Caco-2 (cell line): ENCODE results near the gene HS3ST4. TPM values are rescaled to one million over a fixed set of nuclear protein-coding genes. Genes with fewer than 3 reads are reported as not detected.

Experiments used
- BruUV-seq: library from RNA; stranded (reverse); fragments of 400-500 nt; replicated peaks from 2 replicates; lab custom pipeline; 2021; lab: Mats Ljungman, UMichigan
- CTCF ChIA-PET: fragments of 300-600 bp; sonication (Branson Sonifier 250); formaldehyde crosslinking; loops from one replicate; lab custom pipeline; 2022; ENCODE audit warnings: antibody characterized with exemption; lab: Charles Lee
- POLR2A ChIA-PET: fragments of 300-600 bp; sonication (Branson Sonifier 250); formaldehyde crosslinking; loops from one replicate; lab custom pipeline; 2022; ENCODE audit warnings: antibody characterized with exemption; lab: Charles Lee
- DNase-seq, 2 experiments: peaks; one replicate each; pipeline versions ENCODE4 v3.0.0 to v3.0.0-alpha.2; 2020 to 2022
- H3K27me3 ChIP-seq: replicated peaks from 2 replicates; pipeline ENCODE4 v1.6.0; 2011; ENCODE audit warnings: low read length; ENCODE audit not compliant: control insufficient read depth, insufficient read depth
- H3K36me3 ChIP-seq: 2 replicates; pipeline ENCODE4 v1.5.1; 2011; ENCODE audit warnings: low read length; ENCODE audit not compliant: control insufficient read depth, insufficient read depth
- H3K4me1 ChIP-seq: fragments of 250-450 bp; sonication (Bioruptor Pico); 2 replicates; pipeline ENCODE4 v1.5.1; 2020; ENCODE audit warnings: mild to moderate bottlenecking
- H3K4me3 ChIP-seq: 2 replicates; pipeline ENCODE4 v1.5.1; 2011; ENCODE audit warnings: low read depth, mild to moderate bottlenecking, control low read depth, low read length
- H3K9me3 ChIP-seq: fragments of 250-450 bp; sonication (Bioruptor Pico); 2 replicates; pipeline ENCODE4 v1.5.1; 2020; ENCODE audit warnings: mild to moderate bottlenecking, moderate library complexity
- H3K27ac Mint-ChIP-seq: one replicate; pipeline ENCODE4 v1.8.0; 2022; ENCODE audit warnings: mixed read lengths; ENCODE audit not compliant: unreplicated experiment
- H3K27me3 Mint-ChIP-seq: one replicate; pipeline ENCODE4 v1.8.0; 2022; ENCODE audit warnings: mixed read lengths; ENCODE audit not compliant: insufficient read depth, unreplicated experiment
- H3K36me3 Mint-ChIP-seq: one replicate; pipeline ENCODE4 v1.8.0; 2022; ENCODE audit warnings: mild to moderate bottlenecking, mixed read lengths; ENCODE audit not compliant: insufficient read depth, unreplicated experiment
- H3K4me1 Mint-ChIP-seq: one replicate; pipeline ENCODE4 v1.8.0; 2022; ENCODE audit warnings: low read depth, mixed read lengths; ENCODE audit not compliant: unreplicated experiment
- H3K4me3 Mint-ChIP-seq: one replicate; pipeline ENCODE4 v1.8.0; 2022; ENCODE audit warnings: mild to moderate bottlenecking, moderate library complexity, mixed read lengths; ENCODE audit not compliant: unreplicated experiment
- H3K9me3 Mint-ChIP-seq: one replicate; pipeline ENCODE4 v1.8.0; 2022; ENCODE audit warnings: mixed read lengths; ENCODE audit not compliant: unreplicated experiment
- CTCF ChIP-seq, 2 experiments: fragments of 200-600 bp in 1 of 2; IDR thresholded peaks; 1 replicate in 1 of 2; 2 replicates in 1 of 2; pipeline versions ENCODE4 v1.5.1 to v1.8.0; 2011 to 2022; ENCODE audit warnings: antibody characterized with exemption in 1 of 2, control low read depth in 1 of 2, inconsistent platforms in 1 of 2, low read depth in 1 of 2, low read length in 1 of 2, mild to moderate bottlenecking in 1 of 2, moderate library complexity in 1 of 2; ENCODE audit not compliant: insufficient read depth in 1 of 2, severe bottlenecking in 1 of 2, unreplicated experiment in 1 of 2
- intact Hi-C: fragments of 100-400 bp; cut with micrococcal nuclease; formaldehyde crosslinking; loops from one replicate; pipeline ENCODE4 v1.10.0; 2022; ENCODE audit not compliant: unreplicated experiment
- total RNA-seq: library from RNA; stranded (reverse); gene quantifications from 2 replicates; pipeline ENCODE4 v1.2.3, GENCODE V29; 2022

HS3ST4 gene
- total RNA-seq, 1 experiment from 2014 or later, result 0.11 TPM

GRCh38 chr16:26149364-26150190, 457.8 kb downstream of the HS3ST4 start:
- no peak for TF ChIP-seq CTCF (IDR thresholded peaks at IDR 0.05; ENCODE audit: insufficient read depth in 1 of 2, low read depth in 1 of 2, low read length in 1 of 2, severe bottlenecking in 1 of 2, unreplicated experiment in 1 of 2)
- Mint-ChIP-seq H3K36me3 (no peaks in the 10 kb centered on the region), H3K4me1 (no peaks in the 10 kb centered on the region), H3K4me3 (no peak overlapping the region), H3K27ac (no peak overlapping the region), H3K27me3 (peaks cover 3% of the 10 kb centered on the region), H3K9me3 (no peaks in the 10 kb centered on the region)
- H3K4me3 ChIP-seq, result no peak overlapping the region
- CTCF ChIA-PET, result no interaction called here
- no peaks in the 10 kb centered on the region for H3K27me3 ChIP-seq
- no TSS peak for BruUV-seq
- no peak for DNase-seq
- no peaks in the 10 kb centered on the region for H3K36me3 ChIP-seq
- H3K9me3 ChIP-seq, result no peaks in the 10 kb centered on the region
- no peaks in the 10 kb centered on the region for H3K4me1 ChIP-seq
- POLR2A ChIA-PET, result no interaction called here
- intact Hi-C loops, result no loop called here

DNA sequence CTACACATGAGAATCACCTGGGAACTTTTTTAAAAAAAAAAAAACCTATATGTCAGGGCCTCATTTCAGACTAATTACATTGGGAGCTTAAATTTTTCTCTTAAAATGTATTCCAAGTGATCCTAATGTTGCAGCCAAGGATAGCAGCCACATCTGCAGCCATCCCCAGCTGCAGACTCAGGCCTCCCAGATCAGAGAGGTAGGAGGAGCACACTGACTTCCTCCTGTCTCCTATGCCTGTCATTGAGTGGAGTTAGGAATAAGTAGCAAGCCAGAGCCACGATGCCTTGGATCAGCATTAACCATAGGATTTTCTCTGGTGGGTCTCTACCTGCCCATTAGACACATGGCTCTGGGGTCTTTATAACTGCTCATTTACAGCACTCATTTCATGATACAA, 463.5 kb downstream of the HS3ST4 start:
- ChIA-PET POLR2A (no interaction called here), CTCF (no interaction called here)
- Histone ChIP-seq H3K36me3 (no peaks in the 10 kb centered on the region), H3K4me1 (no peaks in the 10 kb centered on the region), H3K27me3 (no peaks in the 10 kb centered on the region), H3K9me3 (no peaks in the 10 kb centered on the region), H3K4me3 (no peak overlapping the region)
- DNase-seq, result no peak
- H3K9me3 Mint-ChIP-seq, result no peaks in the 10 kb centered on the region
- H3K36me3 Mint-ChIP-seq, result no peaks in the 10 kb centered on the region
- intact Hi-C loops, result no loop called here
- no peak for TF ChIP-seq CTCF (IDR thresholded peaks at IDR 0.05; ENCODE audit: insufficient read depth in 1 of 2, low read depth in 1 of 2, low read length in 1 of 2, severe bottlenecking in 1 of 2, unreplicated experiment in 1 of 2)
- no TSS peak for BruUV-seq
- no peaks in the 10 kb centered on the region for H3K27me3 Mint-ChIP-seq
- no peak overlapping the region for H3K27ac Mint-ChIP-seq
- H3K4me1 Mint-ChIP-seq, result no peaks in the 10 kb centered on the region
- no peak overlapping the region for H3K4me3 Mint-ChIP-seq

DNA sequence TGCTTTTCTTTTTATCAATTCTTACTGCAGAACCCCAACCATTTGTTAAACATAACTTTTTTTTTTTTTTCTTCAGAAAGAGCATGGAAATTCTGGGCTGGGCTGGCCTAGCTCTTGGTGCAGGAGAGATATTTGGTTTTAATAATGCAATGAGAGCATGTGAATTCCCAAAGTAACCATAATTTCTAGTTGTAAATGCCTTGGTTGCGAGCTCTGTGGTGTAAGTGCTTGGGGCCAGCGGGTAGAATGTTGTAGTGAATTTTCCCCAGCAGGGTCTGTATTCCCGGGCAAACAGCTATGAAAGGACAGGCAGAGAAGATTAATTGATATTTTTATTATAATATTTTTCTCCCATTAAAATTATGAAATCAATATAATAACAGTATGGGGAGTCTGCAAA, 465.6 kb downstream of the HS3ST4 start:
- Histone ChIP-seq H3K4me3 (no peak overlapping the region), H3K9me3 (no peaks in the 10 kb centered on the region), H3K4me1 (no peaks in the 10 kb centered on the region), H3K36me3 (no peaks in the 10 kb centered on the region), H3K27me3 (no peaks in the 10 kb centered on the region)
- no peak overlapping the region for H3K4me3 Mint-ChIP-seq
- H3K27me3 Mint-ChIP-seq, result no peaks in the 10 kb centered on the region
- no peak for TF ChIP-seq CTCF (IDR thresholded peaks at IDR 0.05; ENCODE audit: insufficient read depth in 1 of 2, low read depth in 1 of 2, low read length in 1 of 2, severe bottlenecking in 1 of 2, unreplicated experiment in 1 of 2)
- POLR2A ChIA-PET, result no interaction called here
- CTCF ChIA-PET, result no interaction called here
- H3K27ac Mint-ChIP-seq, result no peak overlapping the region
- H3K4me1 Mint-ChIP-seq, result no peaks in the 10 kb centered on the region
- no peak for DNase-seq
- H3K9me3 Mint-ChIP-seq, result no peaks in the 10 kb centered on the region
- intact Hi-C loops, result no loop called here
- H3K36me3 Mint-ChIP-seq, result no peaks in the 10 kb centered on the region
- BruUV-seq, result no TSS peak
